ENCODE data around the gene AHDC1.
"Not testable (repeated sequence)": the region's sequence is repeated elsewhere in the genome, so short reads cannot be mapped to it uniquely, and the experiment has no call there.

Gene AHDC1

GRCh38 chr1:27603681-27604578 lies at the start of gene AHDC1:
Gene AHDC1, minus strand, starts transcription at chr1:27604144. Its CDS starts 52,029 bp downstream, at chr1:27552115.
- peak; percentile 86 for DNase-seq (ENCODE audit: low read depth)

GRCh38 chr1:27652111-27652864 lies 48.3 kb upstream of the AHDC1 start:
- no peak for DNase-seq (ENCODE audit: low read depth)

- DNase-seq (ENCODE audit: low read depth), result no peak
These were observed 46.7 kb upstream of the AHDC1 start for GRCh38 chr1:27650539-27651175.

- DNase-seq (ENCODE audit: low read depth), result no peak
These were observed 46.2 kb upstream of the AHDC1 start for GRCh38 chr1:27650171-27650538.

GRCh38 chr1:27649306-27649635 lies 45.3 kb upstream of the AHDC1 start:
- no peak for DNase-seq (ENCODE audit: low read depth)

- no peak for DNase-seq (ENCODE audit: low read depth)
These were observed 44.8 kb upstream of the AHDC1 start for GRCh38 chr1:27648602-27649305.

- DNase-seq (ENCODE audit: low read depth), result no peak
These were observed 43.4 kb upstream of the AHDC1 start for GRCh38 chr1:27647328-27647727.

GRCh38 chr1:27646676-27647075 lies 42.7 kb upstream of the AHDC1 start:
- no peak for DNase-seq (ENCODE audit: low read depth)

GRCh38 chr1:27645071-27645415 lies 41.1 kb upstream of the AHDC1 start:
- DNase-seq (ENCODE audit: low read depth), result no peak

GRCh38 chr1:27644369-27645070 lies 40.6 kb upstream of the AHDC1 start:
- DNase-seq (ENCODE audit: low read depth), result no peak

GRCh38 chr1:27643600-27644368 lies 39.8 kb upstream of the AHDC1 start:
- DNase-seq (ENCODE audit: low read depth), result no peak

GRCh38 chr1:27640514-27640913 lies 36.6 kb upstream of the AHDC1 start:
- not testable (repeated sequence) for DNase-seq (ENCODE audit: low read depth)

- no peak for DNase-seq (ENCODE audit: low read depth)
These were observed 34.9 kb upstream of the AHDC1 start for GRCh38 chr1:27638805-27639204.

GRCh38 chr1:27638047-27638734 lies 34.2 kb upstream of the AHDC1 start:
- DNase-seq (ENCODE audit: low read depth), result no peak

- no peak for DNase-seq (ENCODE audit: low read depth)
These were observed 31.6 kb upstream of the AHDC1 start for GRCh38 chr1:27635396-27636142.

- DNase-seq (ENCODE audit: low read depth), result no peak
These were observed 31.0 kb upstream of the AHDC1 start, which contains the start of gene FGR for GRCh38 chr1:27634985-27635367. Gene FGR, minus strand, starts transcription at chr1:27635185. Its CDS starts 11,269 bp downstream, at chr1:27623916.

GRCh38 chr1:27634177-27634984 lies 30.4 kb upstream of the AHDC1 start:
- peak; percentile 32 for DNase-seq (ENCODE audit: low read depth)

- DNase-seq (ENCODE audit: low read depth), result no peak
These were observed 29.8 kb upstream of the AHDC1 start for GRCh38 chr1:27633640-27634176.

GRCh38 chr1:27633298-27633610 lies 29.3 kb upstream of the AHDC1 start:
- DNase-seq (ENCODE audit: low read depth), result no peak

Measured in stimulated activated CD8-positive, alpha-beta memory T cell treated with anti-CD3 and anti-CD28 coated beads, Interleukin-12 subunit alpha, Interleukin-12 subunit beta, amount 100 ng/mL, for 1 hour (primary cell).